Astrocyte (in vitro differentiated cells and primary cell): ENCODE results near the gene BANK1. TPM values are rescaled to one million over a fixed set of nuclear protein-coding genes. Genes with fewer than 3 reads are reported as not detected.

ENCODE experiments used
- DNase-seq: peaks from one replicate; pipeline ENCODE4 v3.0.0-alpha.2; 2010; ENCODE audit warnings: low read depth
- FAIRE-seq: peaks from 2 replicates; lab custom pipeline; 2011; peaks lifted over from hg19 to GRCh38; lab: Jason Lieb, UNC
- H2AFZ ChIP-seq: 2 replicates; pipeline ENCODE4 v1.6.0; 2012; ENCODE audit warnings: low read depth, low read length, inconsistent platforms
- H3K27ac ChIP-seq: 2 replicates; pipeline ENCODE4 v1.5.1; 2011; ENCODE audit warnings: low read depth, low read length, inconsistent platforms
- H3K27me3 ChIP-seq: 2 replicates; pipeline ENCODE4 v1.6.0; 2011; ENCODE audit warnings: low read length, inconsistent platforms; ENCODE audit not compliant: insufficient read depth
- H3K36me3 ChIP-seq: 2 replicates; pipeline ENCODE4 v1.5.1; 2011; ENCODE audit warnings: low read length, inconsistent platforms; ENCODE audit not compliant: insufficient read depth
- H3K4me1 ChIP-seq: 2 replicates; pipeline ENCODE4 v1.5.1; 2011; ENCODE audit warnings: low read length, inconsistent platforms; ENCODE audit not compliant: insufficient read depth
- H3K4me2 ChIP-seq: 2 replicates; pipeline ENCODE4 v1.6.0; 2012; ENCODE audit warnings: low read length, inconsistent platforms
- H3K4me3 ChIP-seq: 2 replicates; pipeline ENCODE4 v1.5.1; 2011; ENCODE audit warnings: low read depth, mild to moderate bottlenecking, low read length, inconsistent platforms; ENCODE audit not compliant: insufficient read depth
- H3K79me2 ChIP-seq: 2 replicates; pipeline ENCODE4 v1.6.0; 2012; ENCODE audit warnings: mild to moderate bottlenecking, low read length, inconsistent platforms; ENCODE audit not compliant: insufficient read depth
- H3K9ac ChIP-seq: 2 replicates; pipeline ENCODE4 v1.6.0; 2012; ENCODE audit warnings: mild to moderate bottlenecking, low read length, inconsistent platforms
- H3K9me3 ChIP-seq: 2 replicates; pipeline ENCODE4 v1.5.1; 2012; ENCODE audit warnings: low read depth, mild to moderate bottlenecking, low read length, inconsistent platforms; ENCODE audit not compliant: insufficient read depth
- H4K20me1 ChIP-seq: 2 replicates; pipeline ENCODE4 v1.6.0; 2012; ENCODE audit warnings: low read length, inconsistent platforms; ENCODE audit not compliant: insufficient read depth
- H3K27ac Mint-ChIP-seq: one replicate; pipeline ENCODE4 v1.8.0; 2021; ENCODE audit warnings: mild to moderate bottlenecking, mixed read lengths; ENCODE audit not compliant: unreplicated experiment
- H3K27me3 Mint-ChIP-seq: one replicate; pipeline ENCODE4 v1.8.0; 2021; ENCODE audit warnings: low read depth, mixed read lengths; ENCODE audit not compliant: unreplicated experiment
- H3K36me3 Mint-ChIP-seq: one replicate; pipeline ENCODE4 v1.8.0; 2021; ENCODE audit warnings: low read depth, mixed read lengths; ENCODE audit not compliant: unreplicated experiment
- H3K4me1 Mint-ChIP-seq: one replicate; pipeline ENCODE4 v1.8.0; 2021; ENCODE audit warnings: low read depth, mixed read lengths; ENCODE audit not compliant: unreplicated experiment
- H3K4me3 Mint-ChIP-seq: one replicate; pipeline ENCODE4 v1.8.0; 2021; ENCODE audit warnings: mild to moderate bottlenecking, moderate library complexity, mixed read lengths; ENCODE audit not compliant: unreplicated experiment
- H3K9me3 Mint-ChIP-seq: one replicate; pipeline ENCODE4 v1.8.0; 2021; ENCODE audit warnings: mild to moderate bottlenecking, mixed read lengths; ENCODE audit not compliant: unreplicated experiment
- EZH2 ChIP-seq: IDR thresholded peaks from 2 replicates; pipeline ENCODE4 v1.6.1; 2012; ENCODE audit warnings: mild to moderate bottlenecking, low read length, inconsistent platforms; ENCODE audit not compliant: insufficient read depth
- total RNA-seq: library from RNA; stranded (reverse); gene quantifications from 2 replicates; pipeline ENCODE4 v1.2.1, GENCODE V29; 2021
- TF ChIP-seq, protein P1 (sequence below): IDR thresholded peaks from 2 replicates; pipeline ENCODE4 v1.5.1; 2011; ENCODE audit warnings: low read depth, mild to moderate bottlenecking, inconsistent platforms, low read length, moderate library complexity; ENCODE audit not compliant: insufficient read depth

BANK1 gene
- total RNA-seq, 1 donor from 2014 or later = 1.3 TPM

DNA sequence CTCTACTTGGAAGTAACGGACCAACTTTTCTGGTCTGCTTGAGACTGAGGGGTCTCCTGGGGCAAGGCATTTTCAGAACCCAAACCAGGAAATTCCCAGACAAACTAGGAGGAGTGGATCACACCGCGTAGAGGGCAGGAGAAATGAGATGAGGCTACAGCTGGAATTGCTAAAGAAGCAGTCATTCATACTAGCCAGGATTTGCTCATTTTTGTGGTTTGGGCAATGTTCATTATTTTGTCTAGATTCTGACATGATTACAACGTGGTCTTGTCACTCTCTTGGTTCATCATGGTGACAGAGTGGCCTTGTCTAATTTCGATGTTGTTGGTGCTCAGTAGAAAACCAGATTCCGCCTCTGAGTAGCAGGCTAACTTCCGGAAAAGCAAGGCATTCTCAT is 63.2 kb downstream of the BANK1 start:
- Mint-ChIP-seq H3K27ac (peak overlapping the region; percentile 91), H3K4me1 (peaks cover 33% of the 10 kb centered on the region), H3K36me3 (no peaks in the 10 kb centered on the region), H3K9me3 (no peaks in the 10 kb centered on the region), H3K27me3 (no peaks in the 10 kb centered on the region), H3K4me3 (no peak overlapping the region)
- Histone ChIP-seq H3K79me2 (no peaks in the 10 kb centered on the region), H3K4me3 (no peak overlapping the region), H3K4me2 (peak overlapping the region; percentile 40), H3K27me3 (no peaks in the 10 kb centered on the region), H3K36me3 (no peaks in the 10 kb centered on the region), H4K20me1 (no peaks in the 10 kb centered on the region), H3K4me1 (peaks cover 12% of the 10 kb centered on the region), H2AFZ (peak overlapping the region; percentile 29), H3K9me3 (no peaks in the 10 kb centered on the region), H3K27ac (peak overlapping the region; percentile 75), H3K9ac (peak overlapping the region; percentile 59)
- FAIRE-seq (peak; percentile 89), DNase-seq (peak; percentile 65)
- TF ChIP-seq EZH2 = no peak
- TF ChIP-seq, protein P1, sequence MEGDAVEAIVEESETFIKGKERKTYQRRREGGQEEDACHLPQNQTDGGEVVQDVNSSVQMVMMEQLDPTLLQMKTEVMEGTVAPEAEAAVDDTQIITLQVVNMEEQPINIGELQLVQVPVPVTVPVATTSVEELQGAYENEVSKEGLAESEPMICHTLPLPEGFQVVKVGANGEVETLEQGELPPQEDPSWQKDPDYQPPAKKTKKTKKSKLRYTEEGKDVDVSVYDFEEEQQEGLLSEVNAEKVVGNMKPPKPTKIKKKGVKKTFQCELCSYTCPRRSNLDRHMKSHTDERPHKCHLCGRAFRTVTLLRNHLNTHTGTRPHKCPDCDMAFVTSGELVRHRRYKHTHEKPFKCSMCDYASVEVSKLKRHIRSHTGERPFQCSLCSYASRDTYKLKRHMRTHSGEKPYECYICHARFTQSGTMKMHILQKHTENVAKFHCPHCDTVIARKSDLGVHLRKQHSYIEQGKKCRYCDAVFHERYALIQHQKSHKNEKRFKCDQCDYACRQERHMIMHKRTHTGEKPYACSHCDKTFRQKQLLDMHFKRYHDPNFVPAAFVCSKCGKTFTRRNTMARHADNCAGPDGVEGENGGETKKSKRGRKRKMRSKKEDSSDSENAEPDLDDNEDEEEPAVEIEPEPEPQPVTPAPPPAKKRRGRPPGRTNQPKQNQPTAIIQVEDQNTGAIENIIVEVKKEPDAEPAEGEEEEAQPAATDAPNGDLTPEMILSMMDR = no peak

DNA sequence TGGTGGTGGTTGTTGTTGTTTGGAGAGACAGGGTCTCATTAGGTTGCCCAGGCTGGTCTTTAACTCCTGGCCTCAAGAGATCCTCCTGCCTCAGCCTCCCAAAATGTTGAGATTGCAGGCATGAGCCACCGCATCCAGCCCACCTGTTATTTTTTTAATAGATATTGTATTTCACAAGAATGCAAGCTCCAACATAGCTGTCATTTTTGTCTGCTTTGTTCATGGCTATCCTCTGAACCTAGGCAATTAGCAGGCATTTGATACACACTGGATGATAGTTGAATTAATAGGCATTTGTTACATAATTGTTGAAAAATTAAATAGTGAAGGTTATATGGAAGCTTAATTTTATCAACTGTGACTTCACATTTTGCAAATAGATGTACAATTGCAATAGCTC is 64.7 kb downstream of the BANK1 start:
- H3K9ac ChIP-seq = no peak overlapping the region
- peaks cover 33% of the 10 kb centered on the region for H3K4me1 Mint-ChIP-seq
- no peaks in the 10 kb centered on the region for H3K36me3 Mint-ChIP-seq
- H3K4me2 ChIP-seq = no peak overlapping the region
- no peaks in the 10 kb centered on the region for H3K27me3 ChIP-seq
- FAIRE-seq (no peak), DNase-seq (no peak)
- no peaks in the 10 kb centered on the region for H4K20me1 ChIP-seq
- no peak overlapping the region for H3K27ac ChIP-seq
- H3K4me1 ChIP-seq = peaks cover 12% of the 10 kb centered on the region
- no peaks in the 10 kb centered on the region for H3K27me3 Mint-ChIP-seq
- no peak overlapping the region for H3K4me3 Mint-ChIP-seq
- no peaks in the 10 kb centered on the region for H3K36me3 ChIP-seq
- H3K9me3 Mint-ChIP-seq = no peaks in the 10 kb centered on the region
- no peak overlapping the region for H2AFZ ChIP-seq
- no peak overlapping the region for H3K4me3 ChIP-seq
- no peaks in the 10 kb centered on the region for H3K9me3 ChIP-seq
- no peak for TF ChIP-seq EZH2
- TF ChIP-seq, protein P1 = no peak
- H3K27ac Mint-ChIP-seq = no peak overlapping the region
- no peaks in the 10 kb centered on the region for H3K79me2 ChIP-seq

DNA sequence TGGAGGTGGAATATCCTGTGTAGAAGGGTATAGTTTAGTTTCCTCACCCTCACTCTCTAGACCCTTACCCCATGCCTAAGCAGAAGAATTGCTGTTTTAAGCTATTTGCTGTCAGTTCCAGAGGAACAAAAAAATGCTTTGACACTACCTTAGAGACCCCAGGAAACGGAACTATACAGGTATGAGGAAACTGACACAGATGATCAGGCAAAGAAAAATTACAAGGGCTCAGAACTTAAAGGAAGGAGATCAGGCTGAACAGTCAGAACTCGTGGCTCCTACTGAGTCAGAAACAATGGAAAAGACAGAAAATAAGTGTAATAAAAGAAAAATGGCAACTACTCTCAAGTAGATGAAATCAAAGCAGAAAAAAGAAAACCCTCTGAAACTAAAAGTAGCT is 65.6 kb downstream of the BANK1 start:
- H4K20me1 ChIP-seq = no peaks in the 10 kb centered on the region
- H3K9me3 ChIP-seq = no peaks in the 10 kb centered on the region
- DNase-seq = no peak
- H3K4me2 ChIP-seq = no peak overlapping the region
- Mint-ChIP-seq H3K27ac (no peak overlapping the region), H3K9me3 (no peaks in the 10 kb centered on the region), H3K36me3 (no peaks in the 10 kb centered on the region), H3K27me3 (no peaks in the 10 kb centered on the region), H3K4me1 (peaks cover 30% of the 10 kb centered on the region), H3K4me3 (no peak overlapping the region)
- H3K79me2 ChIP-seq = no peaks in the 10 kb centered on the region
- H2AFZ ChIP-seq = no peak overlapping the region
- no peak overlapping the region for H3K4me3 ChIP-seq
- no peak overlapping the region for H3K27ac ChIP-seq
- H3K4me1 ChIP-seq = peaks cover 12% of the 10 kb centered on the region
- H3K27me3 ChIP-seq = no peaks in the 10 kb centered on the region
- FAIRE-seq = no peak
- no peaks in the 10 kb centered on the region for H3K36me3 ChIP-seq
- TF ChIP-seq, protein P1 = no peak
- no peak for TF ChIP-seq EZH2
- H3K9ac ChIP-seq = no peak overlapping the region
